HL-60/S4 treated with retinoic acid at 250 ng/mL for 4 days and 3 days (cell line): ENCODE data around the gene KRT33B.

Experiments
- in situ Hi-C: fragments of 300-500 bp; cut with MboI; formaldehyde crosslinking; loops from 2 replicates; pipeline ENCODE4 v1.7.0; 2022; ENCODE audit warnings: low sequenced_read_pairs

KRT33B gene

GRCh38 chr17:41326173-41327145 lies 43.2 kb downstream of the KRT33B start:
- in situ Hi-C loops: no loop called here

- in situ Hi-C loops: no loop called here
Observed at GRCh38 chr17:41325611-41326010, 44.0 kb downstream of the KRT33B start.

- in situ Hi-C loops: no loop called here
Observed at GRCh38 chr17:41325126-41325525, 44.5 kb downstream of the KRT33B start.

GRCh38 chr17:41324180-41325075 lies 45.2 kb downstream of the KRT33B start:
- in situ Hi-C loops: no loop called here

GRCh38 chr17:41322903-41323895 lies 46.4 kb downstream of the KRT33B start:
- in situ Hi-C loops: no loop called here

GRCh38 chr17:41322094-41322902 lies 47.3 kb downstream of the KRT33B start:
- in situ Hi-C loops: no loop called here

- in situ Hi-C loops: no loop called here
Observed at GRCh38 chr17:41318231-41318630, 51.4 kb downstream of the KRT33B start.

- in situ Hi-C loops: no loop called here
Observed at GRCh38 chr17:41315814-41316445, 53.7 kb downstream of the KRT33B start.

GRCh38 chr17:41315204-41315794 lies 54.3 kb downstream of the KRT33B start, which contains the start of gene KRTAP17-1:
KRTAP17-1 (minus strand) TSS chr17:41315710; CDS start chr17:41315650, 60 bp downstream.
- in situ Hi-C loops: no loop called here
